NOMO-1 (cell line): ENCODE measurements around the gene ZNF280C.
A peak's percentile ranks its signal among the peaks of the same experiment; 100 is the strongest.
"Not testable (repeated sequence)": the region's sequence is repeated elsewhere in the genome, so short reads cannot be mapped to it uniquely, and the experiment has no call there.

Source experiments
- DNase-seq, 2 experiments: peaks; one replicate each; lab custom pipeline; 2025; ENCODE audit not compliant: unreplicated experiment in 2 of 2; lab: John Stamatoyannopoulos, UW

The ZNF280C gene

DNA sequence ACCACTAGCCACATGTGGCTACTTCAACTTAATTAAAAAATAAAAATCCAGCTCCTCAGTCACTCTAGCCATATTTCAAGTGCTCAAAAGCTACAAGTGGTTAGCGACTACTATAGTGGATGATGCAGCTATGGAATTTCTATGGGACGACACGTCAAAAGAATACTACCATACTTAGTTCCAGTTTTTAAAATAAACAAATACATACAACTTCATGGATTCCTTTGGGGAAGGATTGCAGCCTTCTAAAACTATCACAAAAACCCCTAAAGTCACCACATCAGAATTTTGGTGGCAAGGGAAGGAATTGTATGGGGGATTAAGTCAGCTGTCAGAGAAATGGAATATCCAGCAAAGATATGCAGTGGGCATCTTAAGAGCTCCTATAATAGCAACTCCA is 6.5 kb downstream of the ZNF280C start:
- no peak for DNase-seq

DNA sequence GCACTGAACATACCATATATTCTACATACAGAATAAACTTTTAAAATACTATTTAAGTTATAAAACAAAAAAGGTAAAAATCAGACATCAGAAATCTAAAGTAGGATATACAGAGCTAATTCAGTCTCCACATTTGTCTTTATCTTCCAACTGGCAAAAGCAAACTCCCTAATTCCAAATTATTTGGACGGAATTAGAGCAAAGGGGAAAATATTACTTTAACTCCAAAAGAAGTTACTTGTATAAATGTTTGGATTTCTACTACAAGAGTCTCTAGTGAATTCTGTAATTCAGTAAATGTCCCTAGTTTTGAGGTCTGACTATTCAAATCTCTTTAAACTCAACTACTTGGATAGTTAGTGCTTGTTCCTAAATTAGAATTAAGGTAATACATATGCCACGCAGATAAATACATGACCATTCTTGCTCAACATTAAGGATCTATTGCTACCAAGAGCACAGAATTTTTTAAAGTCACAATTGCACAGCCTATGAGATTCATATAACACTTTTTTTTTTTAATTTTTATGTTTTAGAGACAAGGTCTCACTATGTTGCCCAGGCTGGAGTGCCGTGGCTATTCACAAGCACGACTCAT is 7.3 kb downstream of the ZNF280C start:
- no peak for DNase-seq

DNA sequence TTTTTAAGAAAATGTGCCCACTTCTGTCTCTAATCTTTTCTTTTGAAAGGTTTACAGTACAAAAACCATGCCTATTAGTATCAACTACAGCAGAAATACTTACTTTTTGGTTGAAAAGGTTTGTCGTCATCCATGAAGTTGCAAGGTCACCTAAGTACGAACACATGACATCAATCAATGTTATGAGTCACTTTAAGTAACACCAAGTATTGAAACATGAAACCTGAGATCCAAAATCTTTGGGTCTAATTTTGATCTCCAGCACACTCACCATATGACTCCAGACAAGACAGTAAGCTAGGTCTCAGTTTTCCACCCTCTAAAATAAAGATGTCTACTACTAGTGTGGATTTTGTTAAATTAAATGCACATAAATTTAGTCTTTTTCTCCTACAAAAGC is 8.4 kb downstream of the ZNF280C start:
- DNase-seq, result no peak

DNA sequence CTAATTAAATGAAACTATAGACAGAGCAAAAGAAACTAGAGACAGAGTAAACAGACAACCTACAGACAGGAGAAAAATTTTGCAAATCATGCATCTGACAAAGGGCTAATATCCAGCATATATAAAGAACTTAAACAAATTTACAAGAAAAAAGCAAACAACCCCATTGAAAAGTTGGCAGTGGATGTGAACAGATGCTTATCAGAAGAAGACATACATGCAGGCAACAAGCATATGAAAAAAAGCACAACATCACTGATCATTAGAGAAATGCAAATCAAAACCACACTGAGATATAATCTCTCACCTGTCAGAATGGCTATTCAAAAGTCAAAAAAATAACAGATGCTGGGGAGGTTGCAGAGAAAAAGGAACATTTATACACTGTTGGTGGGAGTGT is 14.8 kb downstream of the ZNF280C start:
- no peak for DNase-seq

DNA sequence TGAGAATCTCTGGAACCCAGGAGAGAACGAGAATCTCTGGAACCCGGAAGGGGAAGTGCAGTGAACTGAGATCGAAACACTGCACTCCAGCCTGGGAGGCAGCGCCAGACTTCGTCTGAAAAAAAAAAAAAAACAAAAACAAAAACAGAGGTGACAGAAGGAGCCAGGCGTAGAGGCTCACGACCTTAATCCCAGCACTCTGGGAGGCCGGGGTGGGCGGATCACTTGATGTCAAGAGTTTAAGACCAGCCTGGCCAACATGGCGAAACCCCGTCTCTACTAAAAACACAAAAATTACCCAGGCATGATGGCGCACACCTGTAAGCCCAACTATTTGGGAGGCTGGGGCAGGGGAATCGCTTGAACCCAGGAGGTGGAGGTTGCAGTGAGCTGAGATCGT is 17.0 kb downstream of the ZNF280C start:
- no peak for DNase-seq

- DNase-seq, result no peak
Measured at GRCh38 chrX:130247996-130248395, 20.7 kb downstream of the ZNF280C start.

GRCh38 chrX:130246084-130246483 is 22.6 kb downstream of the ZNF280C start:
- no peak for DNase-seq

DNA sequence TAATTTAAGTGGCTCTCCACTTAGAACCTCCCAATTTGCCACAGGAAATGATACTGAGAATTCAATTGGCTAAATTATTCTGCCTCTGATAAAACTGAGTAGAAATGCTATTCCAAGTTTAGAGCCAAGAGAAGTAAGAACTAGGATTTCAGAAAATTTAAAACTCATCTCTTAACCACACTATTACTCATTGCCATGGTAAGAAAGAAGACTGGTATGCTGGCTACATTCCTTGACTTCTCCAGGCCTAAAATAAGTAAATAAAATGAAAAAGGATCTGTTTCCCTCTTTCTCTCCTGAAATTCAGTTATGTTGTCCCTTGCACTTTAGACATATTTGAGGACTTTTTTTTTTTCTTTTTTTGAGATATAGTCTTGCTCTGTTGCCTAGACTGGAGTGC is 23.3 kb downstream of the ZNF280C start:
- no peak for DNase-seq

DNA sequence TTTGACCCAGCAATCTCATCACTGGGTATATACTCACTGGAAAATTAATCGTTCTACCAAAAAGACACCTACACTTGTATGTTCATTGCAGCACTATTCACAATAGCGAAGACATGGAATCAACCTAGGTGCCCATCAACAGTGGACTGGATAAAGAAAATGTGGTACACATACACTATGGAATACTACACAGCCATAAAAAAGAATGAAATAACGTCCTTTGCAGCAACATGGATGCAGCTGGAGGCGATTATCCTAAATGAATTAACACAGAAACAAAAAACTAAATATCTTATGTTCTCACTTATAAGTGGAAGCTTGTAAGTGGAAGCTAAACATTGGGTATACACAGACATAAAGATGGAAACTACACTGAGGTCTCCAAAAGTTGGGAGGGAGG is 37.5 kb downstream of the ZNF280C start:
- DNase-seq, result not testable (repeated sequence)

- no peak for DNase-seq
Measured at GRCh38 chrX:130228871-130229270, 39.8 kb downstream of the ZNF280C start.

DNA sequence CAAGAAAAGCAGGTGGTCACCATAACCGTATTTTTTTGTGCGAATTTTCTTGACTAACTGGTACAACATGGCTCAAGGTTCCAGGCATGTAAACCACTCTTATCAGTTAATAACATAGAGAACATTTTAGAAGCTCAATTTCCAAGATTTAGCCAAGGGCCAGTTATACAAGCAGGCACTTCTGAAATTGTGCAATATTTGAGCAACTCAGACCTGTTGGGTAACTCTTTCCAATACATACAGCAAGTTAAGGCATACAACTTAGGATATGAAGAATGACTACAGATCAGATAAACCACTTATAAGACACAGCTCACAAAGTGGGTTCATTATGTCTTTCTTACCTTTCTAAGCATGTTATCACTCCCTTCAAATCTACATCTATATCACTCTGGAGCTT is 43.9 kb downstream of the ZNF280C start:
- DNase-seq, result peak; percentile 3 to 13

GRCh38 chrX:130216320-130216719 is 52.4 kb downstream of the ZNF280C start:
- no peak for DNase-seq

DNA sequence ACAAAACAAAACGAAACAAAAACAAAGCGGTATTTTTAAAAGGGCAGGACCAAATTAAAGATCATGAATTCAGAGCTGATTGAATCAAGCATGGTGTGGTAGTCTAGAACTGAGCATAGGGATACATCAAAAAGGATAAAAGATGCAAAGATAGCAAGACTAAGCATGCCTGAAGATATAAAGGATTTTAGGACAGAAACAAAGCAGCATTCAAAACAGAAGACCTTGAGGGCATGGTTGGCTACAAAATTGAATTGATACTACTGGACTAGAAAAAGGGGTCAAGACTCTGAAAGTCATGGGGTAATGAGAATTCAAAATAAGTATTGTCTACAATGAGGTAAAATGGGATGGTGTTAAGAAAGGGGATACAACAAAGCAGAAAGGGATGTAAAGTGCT is 55.3 kb downstream of the ZNF280C start:
- DNase-seq, result no peak

DNA sequence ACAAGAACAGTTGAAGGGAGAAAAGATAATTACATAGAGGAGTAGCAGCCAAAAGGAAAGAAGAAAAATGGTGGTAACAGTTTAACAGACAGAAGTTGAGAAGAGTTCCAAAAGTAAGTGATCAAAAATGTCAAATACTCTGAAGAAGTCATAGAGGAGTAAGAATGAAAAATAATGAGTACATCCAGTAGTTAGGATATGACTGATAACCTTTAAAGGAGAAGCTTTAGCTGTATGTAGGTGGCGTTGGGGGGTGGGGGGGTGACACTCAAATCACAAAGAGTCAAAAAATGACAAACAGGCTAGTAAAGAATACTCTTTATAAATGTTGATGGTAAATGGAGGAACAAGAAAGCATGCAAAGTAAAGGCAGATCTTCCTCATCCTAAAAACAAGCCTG is 56.3 kb downstream of the ZNF280C start:
- no peak for DNase-seq

DNA sequence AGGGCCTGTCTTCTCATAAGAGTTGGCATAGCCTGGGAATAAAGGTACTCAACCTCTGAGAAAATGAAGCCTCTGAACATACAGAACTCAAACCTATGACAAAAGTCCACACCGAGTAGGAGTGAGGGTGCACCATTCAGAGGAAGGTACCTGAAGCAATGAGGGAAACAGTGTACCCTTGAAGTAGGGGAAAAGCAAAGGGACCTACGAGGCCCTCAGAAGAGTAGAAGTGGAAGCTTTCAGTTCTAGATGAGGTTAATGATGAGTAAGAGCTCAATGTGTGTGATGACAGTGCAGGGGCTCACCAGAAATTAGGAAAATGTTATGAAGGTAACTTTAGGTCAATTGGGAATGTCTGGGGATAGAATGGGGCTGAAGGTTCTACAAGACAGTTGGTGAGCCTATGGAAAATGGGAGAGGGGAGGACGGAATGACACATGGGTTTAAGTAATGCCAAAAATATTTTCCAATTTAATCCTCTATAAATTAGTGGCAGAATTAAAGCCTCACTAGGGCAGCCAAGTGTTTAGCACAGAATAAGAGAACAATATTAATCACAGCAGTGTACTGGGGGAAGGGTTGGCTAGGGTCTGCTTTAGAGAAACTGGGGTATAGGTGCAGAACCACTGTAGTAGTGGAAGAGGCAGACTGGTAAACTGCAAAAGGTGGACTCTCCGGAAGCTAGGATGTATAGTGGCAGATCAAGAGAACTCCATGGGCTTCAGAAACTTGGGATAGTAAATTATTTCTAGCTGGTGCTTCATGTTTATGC is 57.1 kb downstream of the ZNF280C start:
- DNase-seq, result no peak

- no peak for DNase-seq
Measured at GRCh38 chrX:130204647-130205046, 64.1 kb downstream of the ZNF280C start.

- DNase-seq, result no peak
Measured at GRCh38 chrX:130197464-130197863, 71.2 kb downstream of the ZNF280C start.

DNA sequence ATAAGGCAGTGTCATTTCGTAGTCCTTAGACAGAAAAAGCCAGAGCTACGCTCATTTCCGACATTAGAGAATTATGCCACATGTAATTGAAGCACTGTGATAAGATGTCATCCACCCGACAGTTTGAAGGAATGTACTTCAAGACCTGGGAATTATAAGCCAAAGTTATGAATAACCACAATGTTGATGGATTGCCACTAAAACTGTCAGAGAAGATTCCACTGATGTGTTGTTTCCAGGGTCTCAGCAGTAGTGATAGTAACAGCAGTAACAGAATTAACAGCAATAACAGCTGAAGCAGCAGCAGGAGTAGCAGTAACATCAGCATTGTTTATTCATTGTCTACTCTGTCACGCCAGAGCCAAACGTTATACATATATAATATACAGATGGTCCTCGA is 72.2 kb downstream of the ZNF280C start:
- no peak for DNase-seq

DNA sequence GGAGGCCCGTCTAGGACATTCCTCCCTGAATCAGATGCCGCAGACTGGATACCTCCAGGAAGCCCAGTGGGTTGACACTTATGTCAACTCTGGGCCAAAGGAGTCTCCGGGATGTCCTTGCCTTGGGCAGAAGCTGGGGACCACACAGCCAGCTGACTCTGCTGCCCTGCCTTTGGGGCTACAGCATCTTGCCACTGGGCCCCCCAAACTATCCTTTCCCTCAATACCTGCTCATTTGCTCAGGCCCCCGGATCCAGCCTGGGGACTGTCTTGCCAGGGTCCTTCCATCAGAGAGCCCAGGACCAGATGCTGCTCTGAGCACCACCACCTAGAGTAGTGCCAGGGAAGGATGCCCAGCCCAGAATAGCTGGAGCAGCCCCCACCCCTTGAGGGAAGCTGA is 77.9 kb downstream of the ZNF280C start:
- no peak for DNase-seq

DNA sequence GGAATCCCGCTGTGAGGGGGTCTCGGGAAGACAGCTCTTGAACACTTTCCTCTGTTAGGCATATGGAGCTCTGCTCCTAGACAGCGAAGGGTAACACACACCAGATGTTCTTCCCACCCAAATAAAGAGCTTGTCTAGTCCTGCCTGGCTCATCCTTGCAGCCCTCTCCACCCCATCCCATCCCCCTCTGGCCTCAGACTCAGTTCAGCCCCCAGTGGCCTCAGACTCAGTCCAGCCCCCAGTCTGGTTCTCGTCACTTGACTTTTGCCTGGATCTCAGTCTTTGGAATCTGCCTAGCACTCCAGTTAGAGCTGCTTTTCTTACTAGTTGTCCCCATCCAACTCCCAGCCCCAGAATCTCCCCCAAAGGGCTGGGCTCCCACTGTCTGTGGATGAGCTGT is 82.0 kb downstream of the ZNF280C start:
- no peak for DNase-seq

DNA sequence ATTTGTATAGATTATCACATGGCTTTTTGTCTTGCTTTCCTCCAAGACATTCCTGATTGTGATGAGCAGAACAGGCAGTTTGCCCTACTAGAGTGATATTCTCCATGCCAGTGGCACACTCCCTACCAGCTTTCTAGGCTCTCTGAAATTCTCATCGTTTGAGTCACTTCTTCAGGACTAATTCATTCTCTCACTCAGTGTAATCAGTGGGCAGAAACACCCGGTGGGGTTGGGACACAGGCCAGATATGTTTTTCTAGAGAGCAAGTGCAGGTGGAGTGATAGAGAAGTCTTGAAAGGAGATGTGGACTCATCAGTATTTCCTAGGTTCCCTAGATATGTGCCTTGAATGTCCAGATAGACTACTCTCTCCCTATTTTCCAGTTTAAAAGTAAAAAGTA is 83.8 kb downstream of the ZNF280C start:
- DNase-seq, result no peak

DNA sequence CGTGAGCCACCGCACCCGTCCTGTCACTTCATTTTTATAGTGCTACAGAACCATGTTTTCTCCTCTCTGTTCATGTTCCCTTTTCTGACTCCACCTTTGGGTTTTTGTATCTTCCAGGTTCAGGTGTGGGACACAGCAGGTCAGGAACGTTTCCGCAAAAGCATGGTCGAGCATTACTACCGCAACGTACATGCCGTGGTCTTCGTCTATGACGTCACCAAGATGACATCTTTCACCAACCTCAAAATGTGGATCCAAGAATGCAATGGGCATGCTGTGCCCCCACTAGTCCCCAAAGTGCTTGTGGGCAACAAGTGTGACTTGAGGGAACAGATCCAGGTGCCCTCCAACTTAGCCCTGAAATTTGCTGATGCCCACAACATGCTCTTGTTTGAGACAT is 84.5 kb downstream of the ZNF280C start:
- DNase-seq, result no peak
